Measurements from ENCODE around the gene KIF1C. TPM values are rescaled to one million over a fixed set of nuclear protein-coding genes. Genes with fewer than 3 reads are reported as not detected.

The KIF1C gene
- total RNA-seq, 4 donors from 2014 or later, result 87.6 to 140 (median 100) TPM

DNA sequence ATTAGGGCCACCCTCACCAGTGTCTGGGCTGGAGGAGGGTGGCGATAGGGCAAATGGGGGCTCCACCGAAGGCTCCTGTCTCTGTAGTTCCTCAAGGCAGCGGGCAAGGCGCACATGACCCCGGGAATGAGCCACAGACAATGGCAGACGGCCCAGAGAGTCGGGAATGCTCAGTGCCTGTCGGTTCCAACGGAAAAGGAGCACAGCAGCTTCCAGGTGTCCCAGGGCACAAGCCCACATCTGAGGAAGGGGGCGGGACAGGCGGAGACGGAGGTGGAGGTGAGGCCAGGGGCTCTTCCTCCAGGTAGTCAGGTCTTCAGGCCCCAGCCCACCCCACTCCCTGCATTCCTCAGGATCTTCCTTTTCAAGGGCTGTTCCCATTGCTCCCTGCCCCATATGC, 25.0 kb upstream of the KIF1C start:
- H3K4me3 ChIP-seq (ENCODE audit: low read depth, poor library complexity, severe bottlenecking), result no peak overlapping the region
- DNase-seq (ENCODE audit: low spot score in 2 of 2), result no peak
- intact Hi-C loops (cut with DNase I; ENCODE audit: low total_unique reads), result no loop called here
- 83 to 92% methylated on average over 12 of the region's 12 CpGs for WGBS, 2 donors
- no peak for TF ChIP-seq POLR2A (IDR thresholded peaks at IDR 0.05)
- TF ChIP-seq CTCF (IDR thresholded peaks at IDR 0.05), result no peak

DNA sequence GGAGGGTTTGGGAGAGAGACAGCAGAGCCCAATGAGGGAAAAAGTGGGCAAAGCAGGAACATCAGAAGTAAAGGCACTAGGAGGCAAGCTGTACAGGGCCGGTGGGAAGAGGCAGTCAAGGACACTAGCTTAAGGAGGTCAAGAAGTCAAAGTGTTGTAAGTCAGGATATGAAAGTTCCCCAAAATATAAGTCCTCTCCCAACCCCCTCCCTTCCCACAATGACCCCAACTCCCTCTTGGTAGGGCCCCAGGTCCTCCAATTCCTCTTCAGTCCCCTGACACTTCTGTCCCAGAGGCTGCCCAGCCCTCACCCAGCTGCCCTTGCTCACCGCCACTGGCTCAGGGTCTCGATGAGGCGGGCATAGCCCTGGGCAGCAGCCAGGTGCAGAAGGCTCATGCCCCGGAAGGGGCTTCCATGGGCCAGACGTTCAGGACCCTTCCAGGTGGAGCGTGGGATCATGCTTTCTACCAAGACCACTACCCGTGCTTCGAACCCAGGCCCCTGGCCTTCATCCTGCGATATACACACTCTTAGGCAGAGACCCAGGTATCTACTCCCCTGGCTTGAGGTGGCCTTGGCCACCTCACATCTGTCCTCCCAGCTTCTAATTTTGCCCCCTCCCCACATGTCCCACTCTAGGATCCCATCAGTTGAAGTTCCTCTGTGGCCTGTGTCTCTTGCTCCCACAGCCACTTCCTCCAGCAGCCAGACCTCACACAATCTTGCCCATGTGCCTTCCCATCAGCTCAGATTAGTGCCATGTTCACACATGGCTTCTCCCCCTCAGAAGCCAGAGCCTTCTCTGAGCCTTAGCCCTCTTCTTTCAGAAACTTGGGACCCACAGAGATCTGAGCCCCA, 24.3 kb upstream of the KIF1C start:
- 90 to 92% methylated on average over 10 of the region's 10 CpGs for whole genome bisulfite sequencing, 2 donors
- no peak for TF ChIP-seq CTCF (IDR thresholded peaks at IDR 0.05)
- no peak for TF ChIP-seq POLR2A (IDR thresholded peaks at IDR 0.05)

DNA sequence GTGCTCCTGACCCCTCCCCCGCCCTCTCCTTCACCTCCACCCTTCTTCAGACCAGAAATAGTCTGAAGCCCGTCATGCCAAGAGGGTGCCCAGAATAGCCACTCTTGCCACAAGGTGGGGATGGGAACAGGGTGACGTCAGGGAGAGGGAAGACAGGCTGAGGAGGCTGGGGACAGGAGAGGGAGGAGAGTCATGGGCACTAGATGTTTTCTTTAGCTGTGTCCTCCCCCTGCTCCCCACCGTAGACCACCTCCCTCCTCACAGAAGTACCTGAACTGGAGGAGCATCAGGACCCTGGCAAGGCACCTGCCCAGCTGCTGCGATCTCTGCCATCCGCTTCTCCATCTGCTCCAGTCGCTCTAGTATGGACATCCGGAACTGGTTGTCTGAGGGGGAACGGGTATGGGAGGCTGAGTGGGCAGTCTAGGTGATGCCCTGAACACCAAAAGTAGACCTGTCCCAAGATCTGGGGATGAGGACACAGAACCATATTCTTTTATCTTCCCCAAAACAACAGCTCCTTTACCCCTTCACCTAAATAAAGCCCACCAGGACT, 23.6 kb upstream of the KIF1C start:
- TF ChIP-seq POLR2A (IDR thresholded peaks at IDR 0.05), result no peak
- no peak for TF ChIP-seq CTCF (IDR thresholded peaks at IDR 0.05)
- 89 to 93% methylated on average over 9 of the region's 9 CpGs for WGBS, 2 donors
- DNase-seq (ENCODE audit: low spot score in 2 of 2), result no peak
- intact Hi-C loops (cut with DNase I; ENCODE audit: low total_unique reads), result no loop called here
- H3K4me3 ChIP-seq (ENCODE audit: low read depth, poor library complexity, severe bottlenecking), result no peak overlapping the region

More for the DNA sequence above, 24.3 kb upstream of the KIF1C start:
- no peak overlapping the region for H3K4me3 ChIP-seq (ENCODE audit: low read depth, poor library complexity, severe bottlenecking)
- intact Hi-C loops (cut with DNase I; ENCODE audit: low total_unique reads), result no loop called here
- no peak for DNase-seq (ENCODE audit: low spot score in 2 of 2)

DNA sequence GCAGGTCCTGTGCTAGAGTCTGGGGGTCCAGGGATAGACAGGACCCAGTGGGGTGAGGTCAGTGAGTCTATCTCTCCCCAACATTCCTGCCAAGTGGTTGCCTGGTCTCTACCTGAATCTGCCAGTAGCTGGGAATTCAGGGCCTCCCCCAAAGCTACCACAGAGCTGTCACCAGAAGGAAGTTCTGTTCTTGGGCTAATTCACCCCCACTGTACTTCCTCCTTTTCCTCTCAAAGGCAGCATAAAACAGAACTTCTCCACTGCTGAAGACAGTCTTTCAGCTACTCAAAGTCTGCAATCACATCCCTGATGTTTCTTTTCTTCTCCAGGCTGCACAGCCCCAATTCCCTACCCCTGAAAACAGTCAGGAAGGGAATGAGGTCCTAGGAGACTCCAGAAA, 19.0 kb upstream of the KIF1C start:
- TF ChIP-seq POLR2A (IDR thresholded peaks at IDR 0.05) (no peak), CTCF (IDR thresholded peaks at IDR 0.05) (no peak)
- no peak for DNase-seq (ENCODE audit: low spot score in 2 of 2)
- intact Hi-C loops (cut with DNase I; ENCODE audit: low total_unique reads), result no loop called here
- H3K4me3 ChIP-seq (ENCODE audit: low read depth, poor library complexity, severe bottlenecking), result no peak overlapping the region

GRCh38 chr17:4980644-4981216, 17.0 kb upstream of the KIF1C start:
- 36 to 42% methylated on average over 6 of the region's 6 CpGs for WGBS, 2 donors
- no peak for DNase-seq (ENCODE audit: low spot score in 2 of 2)
- H3K4me3 ChIP-seq (ENCODE audit: low read depth, poor library complexity, severe bottlenecking), result no peak overlapping the region
- no peak for TF ChIP-seq POLR2A (IDR thresholded peaks at IDR 0.05)
- peak in 1 of 3 donors; percentile 72 for TF ChIP-seq CTCF (IDR thresholded peaks at IDR 0.05)
- intact Hi-C loops (cut with DNase I; ENCODE audit: low total_unique reads), result loop anchor here (10.0 kb wide), 1 partner anchor 74 kb away; no protein-coding TSS in a partner anchor
